NT2/D1 (cell line): ENCODE results near the gene FMC1.

ENCODE experiments used
- YY1 ChIP-seq: IDR thresholded peaks from 2 replicates; pipeline ENCODE4 v1.6.1; 2011; ENCODE audit not compliant: insufficient read length, insufficient read depth
- ZNF274 ChIP-seq: IDR thresholded peaks from 2 replicates; pipeline ENCODE4 v1.6.1; 2011; ENCODE audit warnings: mild to moderate bottlenecking, low read depth, low read length

DNA sequence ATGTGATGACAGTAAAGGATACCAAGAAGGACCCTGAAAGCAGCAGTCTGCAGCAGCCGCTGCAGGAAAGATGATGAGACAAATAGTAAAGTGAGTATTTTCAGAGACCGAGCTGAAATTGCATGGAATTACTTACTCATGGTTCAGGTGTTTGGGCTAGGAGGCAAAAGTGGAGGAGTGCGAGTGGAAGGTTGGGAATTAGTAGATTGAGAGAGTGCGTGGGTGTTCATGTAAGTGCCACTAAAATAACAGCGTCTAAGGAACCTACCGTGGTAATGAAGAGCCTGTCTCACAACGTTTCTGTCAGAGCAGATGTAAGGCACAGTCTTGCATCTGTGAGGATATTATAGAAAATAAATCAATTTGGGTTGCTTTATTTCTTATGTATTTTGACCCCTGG, 48.3 kb upstream of the FMC1 start:
- no peak for TF ChIP-seq YY1
- TF ChIP-seq ZNF274 = no peak
